ENCODE measurements around the gene XPNPEP2. TPM values are rescaled to one million over a fixed set of nuclear protein-coding genes. Genes with fewer than 3 reads are reported as not detected.

The XPNPEP2 gene
- polyA plus RNA-seq, 1 of the 3 experiments (the other 2 are of a cell fraction): 0.21 TPM

DNA sequence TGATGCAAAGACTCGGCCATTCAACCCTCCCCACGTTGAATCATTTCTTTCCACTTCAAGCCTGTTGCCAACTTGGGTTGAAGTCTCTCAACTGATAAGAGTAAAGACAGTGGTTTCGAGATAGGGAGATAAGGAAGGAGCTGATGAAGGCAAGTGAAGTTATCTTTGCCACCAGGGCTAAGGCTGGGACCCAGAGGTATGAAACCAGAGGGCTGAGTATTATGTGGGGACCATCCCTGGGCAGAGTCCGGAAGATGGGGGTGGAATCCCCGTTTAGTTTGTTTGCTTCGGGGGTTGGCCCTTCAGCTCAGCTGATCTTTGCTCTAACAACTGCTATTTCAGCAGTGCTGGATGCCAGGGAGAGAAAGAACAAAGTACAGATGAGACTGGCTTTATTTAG lies 2.3 kb upstream of the XPNPEP2 start:
- H4K20me1 ChIP-seq (ENCODE audit: insufficient read depth): no peaks in the 10 kb centered on the region
- H3K9me3 ChIP-seq: no peaks in the 10 kb centered on the region
- H3K79me2 ChIP-seq (ENCODE audit: insufficient read depth): no peaks in the 10 kb centered on the region
- H3K9ac ChIP-seq: no peak overlapping the region
- no peak overlapping the region for H3K27ac ChIP-seq (ENCODE audit: low read depth in 2 of 2, low read length in 1 of 2)
- DNase-seq: no peak
- TF ChIP-seq RAD21 (IDR thresholded peaks at IDR 0.05; ENCODE audit: low read length) (no peak), RFX5 (IDR thresholded peaks at IDR 0.05; ENCODE audit: low read length) (no peak), RCOR1 (IDR thresholded peaks at IDR 0.05; ENCODE audit: low read length) (no peak), TEAD4 (IDR thresholded peaks at IDR 0.05; ENCODE audit: borderline replicate concordance, insufficient read depth) (no peak), GABPA (IDR thresholded peaks at IDR 0.05; ENCODE audit: low read depth) (no peak), EP300 (IDR thresholded peaks at IDR 0.05; ENCODE audit: borderline replicate concordance in 1 of 2, low read depth in 1 of 2, low read length in 1 of 2) (no peak), SMC3 (IDR thresholded peaks at IDR 0.05; ENCODE audit: low read depth, low read length) (no peak), RXRA (IDR thresholded peaks at IDR 0.05; ENCODE audit: borderline replicate concordance, low read depth) (no peak), NFIC (IDR thresholded peaks at IDR 0.05; ENCODE audit: borderline replicate concordance) (no peak), EZH2phosphoT487 (IDR thresholded peaks at IDR 0.05; ENCODE audit: borderline replicate concordance, low read depth) (no peak), JUND (IDR thresholded peaks at IDR 0.05) (no peak), ELF1 (IDR thresholded peaks at IDR 0.05) (no peak)
- TF ChIP-seq, protein P1, sequence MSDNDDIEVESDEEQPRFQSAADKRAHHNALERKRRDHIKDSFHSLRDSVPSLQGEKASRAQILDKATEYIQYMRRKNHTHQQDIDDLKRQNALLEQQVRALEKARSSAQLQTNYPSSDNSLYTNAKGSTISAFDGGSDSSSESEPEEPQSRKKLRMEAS (IDR thresholded peaks at IDR 0.05; ENCODE audit: low read depth): no peak
- TF ChIP-seq, protein P2, sequence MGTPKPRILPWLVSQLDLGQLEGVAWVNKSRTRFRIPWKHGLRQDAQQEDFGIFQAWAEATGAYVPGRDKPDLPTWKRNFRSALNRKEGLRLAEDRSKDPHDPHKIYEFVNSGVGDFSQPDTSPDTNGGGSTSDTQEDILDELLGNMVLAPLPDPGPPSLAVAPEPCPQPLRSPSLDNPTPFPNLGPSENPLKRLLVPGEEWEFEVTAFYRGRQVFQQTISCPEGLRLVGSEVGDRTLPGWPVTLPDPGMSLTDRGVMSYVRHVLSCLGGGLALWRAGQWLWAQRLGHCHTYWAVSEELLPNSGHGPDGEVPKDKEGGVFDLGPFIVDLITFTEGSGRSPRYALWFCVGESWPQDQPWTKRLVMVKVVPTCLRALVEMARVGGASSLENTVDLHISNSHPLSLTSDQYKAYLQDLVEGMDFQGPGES (IDR thresholded peaks at IDR 0.05; ENCODE audit: low read depth, low read length): no peak
- TF ChIP-seq, protein P3, sequence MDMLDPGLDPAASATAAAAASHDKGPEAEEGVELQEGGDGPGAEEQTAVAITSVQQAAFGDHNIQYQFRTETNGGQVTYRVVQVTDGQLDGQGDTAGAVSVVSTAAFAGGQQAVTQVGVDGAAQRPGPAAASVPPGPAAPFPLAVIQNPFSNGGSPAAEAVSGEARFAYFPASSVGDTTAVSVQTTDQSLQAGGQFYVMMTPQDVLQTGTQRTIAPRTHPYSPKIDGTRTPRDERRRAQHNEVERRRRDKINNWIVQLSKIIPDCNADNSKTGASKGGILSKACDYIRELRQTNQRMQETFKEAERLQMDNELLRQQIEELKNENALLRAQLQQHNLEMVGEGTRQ (IDR thresholded peaks at IDR 0.05; ENCODE audit: borderline replicate concordance, low read depth, low read length): no peak
- TF ChIP-seq, protein P4, sequence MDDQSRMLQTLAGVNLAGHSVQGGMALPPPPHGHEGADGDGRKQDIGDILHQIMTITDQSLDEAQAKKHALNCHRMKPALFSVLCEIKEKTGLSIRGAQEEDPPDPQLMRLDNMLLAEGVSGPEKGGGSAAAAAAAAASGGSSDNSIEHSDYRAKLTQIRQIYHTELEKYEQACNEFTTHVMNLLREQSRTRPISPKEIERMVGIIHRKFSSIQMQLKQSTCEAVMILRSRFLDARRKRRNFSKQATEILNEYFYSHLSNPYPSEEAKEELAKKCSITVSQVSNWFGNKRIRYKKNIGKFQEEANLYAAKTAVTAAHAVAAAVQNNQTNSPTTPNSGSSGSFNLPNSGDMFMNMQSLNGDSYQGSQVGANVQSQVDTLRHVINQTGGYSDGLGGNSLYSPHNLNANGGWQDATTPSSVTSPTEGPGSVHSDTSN (IDR thresholded peaks at IDR 0.05): no peak
- no peaks in the 10 kb centered on the region for H3K9me2 ChIP-seq
- H2AFZ ChIP-seq (ENCODE audit: low read depth): no peak overlapping the region
- WGBS (ENCODE audit: low lambda C conversion rate): 35% methylated on average over 6 of the region's 6 CpGs
- ChIA-PET POLR2A (no interaction called here), CTCF (interaction anchor here (0.7 to 4.0 kb wide), 3 partner anchors 10 to 135 kb away, joined by 3 to 43 read pairs (median 20); no protein-coding TSS in a partner anchor)
- H3K36me3 ChIP-seq (replicated peaks in 1 of 2; ENCODE audit: control insufficient read depth in 1 of 2, insufficient read depth in 2 of 2, low read length in 1 of 2): no peaks in the 10 kb centered on the region
- H3K4me1 ChIP-seq (ENCODE audit: control insufficient read depth in 1 of 2, insufficient read depth in 2 of 2, low read depth in 1 of 2, low read length in 1 of 2): peaks cover 0 to 28% of the 10 kb centered on the region in 2 experiments; a peak in 1 of 4 replicates
- H3K4me3 ChIP-seq (ENCODE audit: low read depth in 2 of 2, low read length in 1 of 2): no peak overlapping the region
- peaks cover 15% of the 10 kb centered on the region for H3K27me3 ChIP-seq (ENCODE audit: insufficient read depth)
- no peak overlapping the region for H3K4me2 ChIP-seq
- no peaks in the 10 kb centered on the region for H3F3A ChIP-seq (replicated peaks; ENCODE audit: insufficient read depth)

Data from SK-N-SH (cell line).